A673 (cell line): ENCODE results near the gene ADRA2C. TPM values are rescaled to one million over a fixed set of nuclear protein-coding genes. Genes with fewer than 3 reads are reported as not detected.

Experiments used
- BruUV-seq: library from RNA; stranded (reverse); fragments of 400-500 nt; replicated peaks from 2 replicates; lab custom pipeline; 2021; lab: Mats Ljungman, UMichigan
- CTCF ChIA-PET: fragments of 300-600 bp; sonication (Branson Sonifier 250); formaldehyde crosslinking; loops from one replicate; lab custom pipeline; 2022; ENCODE audit warnings: antibody characterized with exemption; lab: Charles Lee
- POLR2A ChIA-PET: fragments of 300-600 bp; sonication (Branson Sonifier 250); formaldehyde crosslinking; loops from one replicate; lab custom pipeline; 2022; ENCODE audit warnings: antibody characterized with exemption; ENCODE audit not compliant: low non-redundant PET; lab: Charles Lee
- DNase-seq: peaks from one replicate; pipeline ENCODE4 v3.0.0-alpha.2; 2015; ENCODE audit warnings: low spot score
- H3K27ac ChIP-seq: fragments of 200-600 bp; sonication (generic); 2 replicates; pipeline ENCODE4 v1.5.1; 2016; ENCODE audit warnings: mixed run types, low read depth, mild to moderate bottlenecking, mixed read lengths, antibody characterized with exemption, low read length; ENCODE audit not compliant: poor library complexity, severe bottlenecking
- H3K27me3 ChIP-seq: fragments of 200-600 bp; sonication (generic); replicated peaks from 2 replicates; pipeline ENCODE4 v1.6.1; 2017; ENCODE audit warnings: mixed run types, low read depth, mild to moderate bottlenecking, mixed read lengths, antibody characterized with exemption, low read length; ENCODE audit not compliant: insufficient read depth, poor library complexity
- H3K36me3 ChIP-seq: fragments of 200-600 bp; sonication (generic); 2 replicates; pipeline ENCODE4 v1.6.1; 2016; ENCODE audit warnings: mixed run types, mild to moderate bottlenecking, mixed read lengths, antibody characterized with exemption, low read length; ENCODE audit not compliant: insufficient read depth, poor library complexity, severe bottlenecking
- H3K4me1 ChIP-seq: fragments of 200-600 bp; sonication (generic); 2 replicates; pipeline ENCODE4 v1.6.1; 2017; ENCODE audit warnings: mixed run types, mild to moderate bottlenecking, mixed read lengths, antibody characterized with exemption, low read length; ENCODE audit not compliant: insufficient read depth, poor library complexity, severe bottlenecking
- H3K4me3 ChIP-seq: fragments of 200-600 bp; sonication (generic); 2 replicates; pipeline ENCODE4 v1.5.1; 2016; ENCODE audit warnings: low read depth, mixed run types, mild to moderate bottlenecking, mixed read lengths, low read length; ENCODE audit not compliant: poor library complexity, severe bottlenecking
- H3K9me3 ChIP-seq: fragments of 200-600 bp; sonication (generic); 2 replicates; pipeline ENCODE4 v1.6.1; 2016; ENCODE audit warnings: mixed run types, low read depth, mild to moderate bottlenecking, mixed read lengths, antibody characterized with exemption, low read length; ENCODE audit not compliant: poor library complexity, severe bottlenecking
- CTCF ChIP-seq: fragments of 300-800, 200-600 bp; sonication (generic); conservative IDR thresholded peaks from 2 replicates; pipeline ENCODE4 v1.5.1; 2017; ENCODE audit warnings: low read depth, mild to moderate bottlenecking, antibody characterized with exemption, low read length, moderate library complexity, mixed read lengths
- EZH2 ChIP-seq: fragments of 200-600 bp; sonication (generic); IDR thresholded peaks from 2 replicates; pipeline ENCODE4 v1.6.1; 2017; ENCODE audit warnings: borderline replicate concordance, low read depth, mild to moderate bottlenecking, mixed read lengths, antibody characterized with exemption, low read length; ENCODE audit not compliant: poor library complexity, severe bottlenecking
- intact Hi-C: fragments of 100-400 bp; cut with micrococcal nuclease; formaldehyde crosslinking; loops from one replicate; pipeline ENCODE4 v1.10.0; 2022; ENCODE audit not compliant: unreplicated experiment
- total RNA-seq: library from RNA; stranded (reverse); gene quantifications from 2 replicates; pipeline ENCODE4 v1.2.3, GENCODE V29; 2021

Gene ADRA2C
- total RNA-seq, 1 experiment from 2014 or later = 14.8 TPM

- ChIA-PET CTCF (no interaction called here), POLR2A (no interaction called here)
- Histone ChIP-seq H3K4me1 (no peaks in the 10 kb centered on the region), H3K4me3 (no peak overlapping the region), H3K27me3 (peaks cover 22% of the 10 kb centered on the region), H3K27ac (no peak overlapping the region), H3K36me3 (no peaks in the 10 kb centered on the region), H3K9me3 (no peaks in the 10 kb centered on the region)
- TF ChIP-seq EZH2 (no peak), CTCF (no peak)
- no peak for DNase-seq
- no TSS peak for BruUV-seq
- intact Hi-C loops = no loop called here
Observed at GRCh38 chr4:3740256-3740655, 25.9 kb upstream of the ADRA2C start.

- DNase-seq = no peak
- TF ChIP-seq EZH2 (no peak), CTCF (no peak)
- H3K36me3 ChIP-seq = no peaks in the 10 kb centered on the region
- H3K9me3 ChIP-seq = no peaks in the 10 kb centered on the region
- no peak overlapping the region for H3K27ac ChIP-seq
- H3K4me1 ChIP-seq = no peaks in the 10 kb centered on the region
- H3K4me3 ChIP-seq = no peak overlapping the region
- ChIA-PET POLR2A (no interaction called here), CTCF (no interaction called here)
- peaks cover 33% of the 10 kb centered on the region for H3K27me3 ChIP-seq
- BruUV-seq = no TSS peak
- intact Hi-C loops = no loop called here
Observed at GRCh38 chr4:3741217-3742011, 24.8 kb upstream of the ADRA2C start.

GRCh38 chr4:3742610-3743009 lies 23.6 kb upstream of the ADRA2C start:
- Histone ChIP-seq H3K27me3 (peaks cover 41% of the 10 kb centered on the region), H3K4me1 (no peaks in the 10 kb centered on the region), H3K36me3 (no peaks in the 10 kb centered on the region), H3K4me3 (no peak overlapping the region), H3K27ac (no peak overlapping the region), H3K9me3 (no peaks in the 10 kb centered on the region)
- POLR2A ChIA-PET = no interaction called here
- TF ChIP-seq EZH2 (no peak), CTCF (no peak)
- BruUV-seq = no TSS peak
- CTCF ChIA-PET = no interaction called here
- DNase-seq = no peak
- intact Hi-C loops = no loop called here
